HEK293 (cell line): Measurements from ENCODE around the gene ARHGEF12.

ENCODE experiments used
- RBAK ChIP-seq: fragments of 450-650 bp; formaldehyde crosslinking; IDR thresholded peaks from 2 replicates; pipeline ENCODE4 v1.5.1; 2016; ENCODE audit warnings: missing biosample characterization, missing genetic modification characterization
- TF ChIP-seq, protein P1 (sequence below): fragments of 450-650 bp; formaldehyde crosslinking; IDR thresholded peaks from 2 replicates; pipeline ENCODE4 v1.5.1; 2016; ENCODE audit warnings: missing biosample characterization, missing genetic modification characterization, low read depth
- TF ChIP-seq, protein P2 (sequence below): fragments of 450-650 bp; formaldehyde crosslinking; IDR thresholded peaks from 2 replicates; pipeline ENCODE4 v1.5.1; 2016; ENCODE audit warnings: missing biosample characterization, missing genetic modification characterization

DNA sequence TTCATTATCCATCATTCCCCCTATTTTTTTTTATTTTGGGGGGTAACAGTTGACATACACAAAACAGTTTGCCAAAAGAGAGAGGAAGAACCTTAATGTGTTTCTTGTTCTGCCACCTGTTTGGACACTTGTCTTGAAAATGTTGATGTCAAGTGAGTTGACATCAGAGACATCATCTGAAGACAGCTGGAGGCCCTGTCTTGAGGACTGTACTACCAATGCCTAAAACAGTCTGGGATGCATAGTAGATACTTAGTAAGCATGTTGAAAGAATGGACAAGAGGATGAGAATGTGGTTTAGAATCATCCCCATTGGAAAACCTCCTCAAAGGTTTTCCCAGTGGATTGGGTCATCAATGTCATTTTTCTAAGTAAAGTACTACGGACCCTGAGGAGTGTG lies 2.4 kb upstream of the ARHGEF12 start:
- no peak for TF ChIP-seq RBAK (tag by site-specific recombination)
- TF ChIP-seq, protein P1, sequence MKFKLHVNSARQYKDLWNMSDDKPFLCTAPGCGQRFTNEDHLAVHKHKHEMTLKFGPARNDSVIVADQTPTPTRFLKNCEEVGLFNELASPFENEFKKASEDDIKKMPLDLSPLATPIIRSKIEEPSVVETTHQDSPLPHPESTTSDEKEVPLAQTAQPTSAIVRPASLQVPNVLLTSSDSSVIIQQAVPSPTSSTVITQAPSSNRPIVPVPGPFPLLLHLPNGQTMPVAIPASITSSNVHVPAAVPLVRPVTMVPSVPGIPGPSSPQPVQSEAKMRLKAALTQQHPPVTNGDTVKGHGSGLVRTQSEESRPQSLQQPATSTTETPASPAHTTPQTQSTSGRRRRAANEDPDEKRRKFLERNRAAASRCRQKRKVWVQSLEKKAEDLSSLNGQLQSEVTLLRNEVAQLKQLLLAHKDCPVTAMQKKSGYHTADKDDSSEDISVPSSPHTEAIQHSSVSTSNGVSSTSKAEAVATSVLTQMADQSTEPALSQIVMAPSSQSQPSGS (tag by site-specific recombination): no peak
- TF ChIP-seq, protein P2, sequence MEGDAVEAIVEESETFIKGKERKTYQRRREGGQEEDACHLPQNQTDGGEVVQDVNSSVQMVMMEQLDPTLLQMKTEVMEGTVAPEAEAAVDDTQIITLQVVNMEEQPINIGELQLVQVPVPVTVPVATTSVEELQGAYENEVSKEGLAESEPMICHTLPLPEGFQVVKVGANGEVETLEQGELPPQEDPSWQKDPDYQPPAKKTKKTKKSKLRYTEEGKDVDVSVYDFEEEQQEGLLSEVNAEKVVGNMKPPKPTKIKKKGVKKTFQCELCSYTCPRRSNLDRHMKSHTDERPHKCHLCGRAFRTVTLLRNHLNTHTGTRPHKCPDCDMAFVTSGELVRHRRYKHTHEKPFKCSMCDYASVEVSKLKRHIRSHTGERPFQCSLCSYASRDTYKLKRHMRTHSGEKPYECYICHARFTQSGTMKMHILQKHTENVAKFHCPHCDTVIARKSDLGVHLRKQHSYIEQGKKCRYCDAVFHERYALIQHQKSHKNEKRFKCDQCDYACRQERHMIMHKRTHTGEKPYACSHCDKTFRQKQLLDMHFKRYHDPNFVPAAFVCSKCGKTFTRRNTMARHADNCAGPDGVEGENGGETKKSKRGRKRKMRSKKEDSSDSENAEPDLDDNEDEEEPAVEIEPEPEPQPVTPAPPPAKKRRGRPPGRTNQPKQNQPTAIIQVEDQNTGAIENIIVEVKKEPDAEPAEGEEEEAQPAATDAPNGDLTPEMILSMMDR: no peak
